Measurements from ENCODE around the gene GPR52.
"Not testable (repeated sequence)": the region's sequence is repeated elsewhere in the genome, so short reads cannot be mapped to it uniquely, and the experiment has no call there.

The GPR52 gene

GRCh38 chr1:174447866-174448530, at the start of gene GPR52:
Gene GPR52, plus strand, starts transcription at chr1:174447964. Its CDS starts 148 bp downstream, at chr1:174448112.
- DNase-seq: no peak

- no peak for DNase-seq
Measured at GRCh38 chr1:174398246-174398645, 49.5 kb upstream of the GPR52 start.

- DNase-seq: no peak
Measured at GRCh38 chr1:174399211-174399610, 48.6 kb upstream of the GPR52 start.

GRCh38 chr1:174401075-174401474, 46.7 kb upstream of the GPR52 start:
- no peak for DNase-seq

GRCh38 chr1:174405219-174405618, 42.5 kb upstream of the GPR52 start:
- no peak for DNase-seq

- DNase-seq: no peak
Measured at GRCh38 chr1:174406421-174406820, 41.3 kb upstream of the GPR52 start.

GRCh38 chr1:174407665-174408064, 40.1 kb upstream of the GPR52 start:
- no peak for DNase-seq

GRCh38 chr1:174408146-174408545, 39.6 kb upstream of the GPR52 start:
- DNase-seq: no peak

GRCh38 chr1:174409801-174410200, 38.0 kb upstream of the GPR52 start:
- DNase-seq: not testable (repeated sequence)

GRCh38 chr1:174413632-174414031, 34.1 kb upstream of the GPR52 start:
- no peak for DNase-seq

GRCh38 chr1:174414203-174414602, 33.6 kb upstream of the GPR52 start:
- DNase-seq: no peak

GRCh38 chr1:174415506-174415905, 32.3 kb upstream of the GPR52 start:
- DNase-seq: no peak

- DNase-seq: no peak
Measured at GRCh38 chr1:174417921-174418320, 29.8 kb upstream of the GPR52 start.

GRCh38 chr1:174425121-174425520, 22.6 kb upstream of the GPR52 start:
- no peak for DNase-seq

- DNase-seq: no peak
Measured at GRCh38 chr1:174426153-174426552, 21.6 kb upstream of the GPR52 start.

- DNase-seq: peak; percentile 28
Measured at GRCh38 chr1:174428033-174428432, 19.7 kb upstream of the GPR52 start.

GRCh38 chr1:174428739-174429138, 19.0 kb upstream of the GPR52 start:
- no peak for DNase-seq

- DNase-seq: no peak
Measured at GRCh38 chr1:174433451-174433850, 14.3 kb upstream of the GPR52 start.

GRCh38 chr1:174445351-174445750, 2.4 kb upstream of the GPR52 start:
- no peak for DNase-seq

GRCh38 chr1:174445817-174446216, 1.9 kb upstream of the GPR52 start:
- DNase-seq: no peak

GRCh38 chr1:174448531-174448883, 743 bp downstream of the GPR52 start:
- DNase-seq: no peak

- DNase-seq: no peak
Measured at GRCh38 chr1:174448974-174449373, 1.2 kb downstream of the GPR52 start.

- no peak for DNase-seq
Measured at GRCh38 chr1:174451408-174451807, 3.6 kb downstream of the GPR52 start.

- DNase-seq: no peak
Measured at GRCh38 chr1:174465855-174466254, 18.1 kb downstream of the GPR52 start.

GRCh38 chr1:174466607-174467006, 18.8 kb downstream of the GPR52 start:
- DNase-seq: no peak

Data from NCI-H226 (cell line).